ENCODE measurements around the gene PID1. TPM values are rescaled to one million over a fixed set of nuclear protein-coding genes. Genes with fewer than 3 reads are reported as not detected.

The PID1 gene
- total and polyA plus RNA-seq, 10 donors = 3.2 to 30.0 (median 14.7) TPM

- Histone ChIP-seq H3K4me1 (no peaks in the 10 kb centered on the region), H3K9me3 (no peaks in the 10 kb centered on the region), H3K27ac (no peak overlapping the region), H3K27me3 (replicated peaks in 1 of 7) (no peaks in the 10 kb centered on the region), H3K36me3 (no peaks in the 10 kb centered on the region), H3K4me3 (no peak overlapping the region)
- no peak for DNase-seq
- TF ChIP-seq POLR2AphosphoS5 (IDR thresholded peaks at IDR 0.05) (no peak), POLR2A (IDR thresholded peaks at IDR 0.05) (no peak), CTCF (IDR thresholded peaks at IDR 0.05 in 8 of 11, conservative IDR thresholded peaks at IDR 0.05 in 3 of 11) (no peak)
- intact Hi-C loops (cut with DNase I; ENCODE audit: low total_unique reads) = no loop called here
- WGBS, 5 donors = 72 to 88% (median 78%) methylated on average over 4 of the region's 4 CpGs
Measured at GRCh38 chr2:229153951-229154350, 117.1 kb downstream of the PID1 start.

GRCh38 chr2:229153267-229153666, 117.8 kb downstream of the PID1 start:
- no peaks in the 10 kb centered on the region for H3K4me1 ChIP-seq
- 46 to 77% (median 62%) methylated on average over 8 of the region's 8 CpGs for WGBS, 5 donors
- H3K36me3 ChIP-seq = no peaks in the 10 kb centered on the region
- H3K9me3 ChIP-seq = no peaks in the 10 kb centered on the region
- H3K27me3 ChIP-seq (replicated peaks in 1 of 7) = no peaks in the 10 kb centered on the region
- no peak overlapping the region for H3K4me3 ChIP-seq
- H3K27ac ChIP-seq = peak overlapping the region in 1 of 8 donors; percentile 18
- intact Hi-C loops (cut with DNase I; ENCODE audit: low total_unique reads) = no loop called here
- TF ChIP-seq CTCF (IDR thresholded peaks at IDR 0.05 in 8 of 11, conservative IDR thresholded peaks at IDR 0.05 in 3 of 11) (no peak), POLR2AphosphoS5 (IDR thresholded peaks at IDR 0.05) (peak in 1 of 3 donors; percentile 21)
- DNase-seq = no peak

GRCh38 chr2:229152674-229153073, 118.4 kb downstream of the PID1 start:
- no peak for DNase-seq
- Histone ChIP-seq H3K36me3 (no peaks in the 10 kb centered on the region), H3K4me3 (no peak overlapping the region), H3K4me1 (no peaks in the 10 kb centered on the region), H3K27me3 (replicated peaks in 1 of 7) (no peaks in the 10 kb centered on the region), H3K27ac (peak overlapping the region in 1 of 8 donors; percentile 18), H3K9me3 (no peaks in the 10 kb centered on the region)
- no peak for TF ChIP-seq POLR2AphosphoS5 (IDR thresholded peaks at IDR 0.05)
- 87 to 94% (median 90%) methylated on average over 10 of the region's 10 CpGs for WGBS, 5 donors
- intact Hi-C loops (cut with DNase I; ENCODE audit: low total_unique reads) = no loop called here

- intact Hi-C loops (cut with DNase I; ENCODE audit: low total_unique reads) = no loop called here
- WGBS, 5 donors = 36 to 63% (median 57%) methylated on average over 4 of the region's 4 CpGs
- H3K27ac ChIP-seq = no peak overlapping the region
- peaks cover 0 to 16% (median 13%) of the 10 kb centered on the region in 8 donors for H3K9me3 ChIP-seq
- H3K4me1 ChIP-seq = no peaks in the 10 kb centered on the region
- no peak for DNase-seq
- H3K4me3 ChIP-seq = no peak overlapping the region
- no peak for TF ChIP-seq POLR2A (IDR thresholded peaks at IDR 0.05)
- no peak for TF ChIP-seq POLR2AphosphoS5 (IDR thresholded peaks at IDR 0.05)
- no peak for TF ChIP-seq CTCF (IDR thresholded peaks at IDR 0.05 in 8 of 11, conservative IDR thresholded peaks at IDR 0.05 in 3 of 11)
- no peaks in the 10 kb centered on the region for H3K27me3 ChIP-seq (replicated peaks in 1 of 7)
- no peaks in the 10 kb centered on the region for H3K36me3 ChIP-seq
Measured at GRCh38 chr2:229150317-229150716, 120.8 kb downstream of the PID1 start.
